DOHH2 (cell line): Measurements from ENCODE around the gene CLDN15.

Experiments
- H3F3A ChIP-seq: fragments of 200-600 bp; sonication (generic), shearing (Covaris generic); 2 replicates; pipeline ENCODE4 v1.6.0; 2016; ENCODE audit warnings: antibody characterized with exemption, mild to moderate bottlenecking; ENCODE audit not compliant: control insufficient read depth, insufficient read depth
- H3K27ac ChIP-seq: fragments of 200-600 bp; sonication (generic); 2 replicates; pipeline ENCODE4 v1.5.1; 2014; ENCODE audit warnings: low read depth, mild to moderate bottlenecking, low read length, moderate library complexity
- H3K27me3 ChIP-seq: fragments of 200-600 bp; sonication (generic); 2 replicates; pipeline ENCODE4 v1.6.1; 2014; ENCODE audit warnings: mild to moderate bottlenecking, low read length, mixed read lengths; ENCODE audit not compliant: control insufficient read depth
- H3K36me3 ChIP-seq: fragments of 200-600 bp; sonication (generic); 2 replicates; pipeline ENCODE4 v1.6.1; 2014; ENCODE audit warnings: mild to moderate bottlenecking, low read length, moderate library complexity, mixed read lengths; ENCODE audit not compliant: control insufficient read depth
- H3K4me1 ChIP-seq: fragments of 200-600 bp; sonication (generic); 2 replicates; pipeline ENCODE4 v1.6.1; 2014; ENCODE audit warnings: mild to moderate bottlenecking, low read length, mixed read lengths; ENCODE audit not compliant: control insufficient read depth
- H3K4me2 ChIP-seq: fragments of 200-600 bp; sonication (generic); 2 replicates; pipeline ENCODE4 v1.6.0; 2014; ENCODE audit warnings: mild to moderate bottlenecking, low read length, moderate library complexity
- H3K4me3 ChIP-seq: fragments of 200-600 bp; sonication (generic); 2 replicates; pipeline ENCODE4 v1.5.1; 2014; ENCODE audit warnings: mild to moderate bottlenecking, low read length, mixed read lengths
- H3K79me2 ChIP-seq: fragments of 200-600 bp; sonication (generic); 2 replicates; pipeline ENCODE4 v1.6.1; 2014; ENCODE audit warnings: mild to moderate bottlenecking, low read length, mixed read lengths; ENCODE audit not compliant: control insufficient read depth
- H3K9me2 ChIP-seq: fragments of 200-600 bp; sonication (generic); replicated peaks from 2 replicates; pipeline ENCODE4 v1.6.1; 2014; ENCODE audit warnings: mild to moderate bottlenecking, low read length, mixed read lengths; ENCODE audit not compliant: control insufficient read depth
- H3K9me3 ChIP-seq: fragments of 200-600 bp; sonication (generic); 2 replicates; pipeline ENCODE4 v1.6.1; 2014; ENCODE audit warnings: antibody characterized with exemption, low read length, mixed read lengths; ENCODE audit not compliant: control insufficient read depth, insufficient read depth
- H4K20me1 ChIP-seq: fragments of 200-600 bp; sonication (generic); 2 replicates; pipeline ENCODE4 v1.6.0; 2014; ENCODE audit warnings: low read depth, mild to moderate bottlenecking, antibody characterized with exemption, low read length, moderate library complexity; ENCODE audit not compliant: control insufficient read depth, insufficient read depth
- EZH2phosphoT487 ChIP-seq: fragments of 200-600 bp; sonication (generic); IDR thresholded peaks from 2 replicates; pipeline ENCODE4 v1.6.1; 2017; ENCODE audit warnings: borderline replicate concordance, mild to moderate bottlenecking, antibody characterized with exemption, low read length, moderate library complexity, mixed read lengths
- TF ChIP-seq, protein P1 (sequence below): fragments of 200-600 bp; sonication (generic); IDR thresholded peaks from one replicate; pipeline ENCODE4 v1.5.1; 2014; ENCODE audit warnings: antibody characterized with exemption, mild to moderate bottlenecking, low read depth, low read length; ENCODE audit not compliant: poor library complexity, severe bottlenecking

The CLDN15 gene

DNA sequence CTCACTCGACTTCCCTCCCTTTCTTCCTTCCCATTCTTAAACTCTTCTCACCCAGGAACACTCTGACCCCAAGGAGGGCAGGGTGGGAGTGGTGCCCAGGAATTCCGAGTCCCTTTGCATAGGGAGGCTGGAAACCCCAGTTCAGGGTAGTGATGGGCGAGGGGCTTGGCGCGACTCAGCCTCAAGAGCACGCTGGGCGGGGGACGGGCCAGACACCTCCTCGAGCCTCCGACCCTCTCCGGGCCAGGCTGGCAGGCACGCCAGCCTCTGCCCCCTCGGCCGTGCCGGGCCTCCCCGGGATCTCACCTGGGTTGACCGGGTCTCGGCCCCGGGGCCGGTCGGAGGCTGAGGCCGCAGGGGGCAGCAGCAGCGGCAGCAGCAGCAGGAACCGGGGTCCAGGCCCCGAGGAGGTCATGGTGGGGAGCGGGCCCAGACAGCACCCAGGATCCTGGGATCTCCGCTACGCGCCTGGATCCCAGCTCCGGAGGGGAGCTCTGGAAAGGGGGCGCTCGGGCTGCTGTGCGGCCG lies 20.7 kb downstream of the CLDN15 start:
- H3K4me1 ChIP-seq = peaks cover 19% of the 10 kb centered on the region
- H3K4me2 ChIP-seq = peak overlapping the region; percentile 82
- H3K27me3 ChIP-seq = no peaks in the 10 kb centered on the region
- H3K27ac ChIP-seq = no peak overlapping the region
- H3K9me3 ChIP-seq = no peaks in the 10 kb centered on the region
- H3K36me3 ChIP-seq = no peaks in the 10 kb centered on the region
- no peaks in the 10 kb centered on the region for H3K9me2 ChIP-seq
- TF ChIP-seq, protein P1, sequence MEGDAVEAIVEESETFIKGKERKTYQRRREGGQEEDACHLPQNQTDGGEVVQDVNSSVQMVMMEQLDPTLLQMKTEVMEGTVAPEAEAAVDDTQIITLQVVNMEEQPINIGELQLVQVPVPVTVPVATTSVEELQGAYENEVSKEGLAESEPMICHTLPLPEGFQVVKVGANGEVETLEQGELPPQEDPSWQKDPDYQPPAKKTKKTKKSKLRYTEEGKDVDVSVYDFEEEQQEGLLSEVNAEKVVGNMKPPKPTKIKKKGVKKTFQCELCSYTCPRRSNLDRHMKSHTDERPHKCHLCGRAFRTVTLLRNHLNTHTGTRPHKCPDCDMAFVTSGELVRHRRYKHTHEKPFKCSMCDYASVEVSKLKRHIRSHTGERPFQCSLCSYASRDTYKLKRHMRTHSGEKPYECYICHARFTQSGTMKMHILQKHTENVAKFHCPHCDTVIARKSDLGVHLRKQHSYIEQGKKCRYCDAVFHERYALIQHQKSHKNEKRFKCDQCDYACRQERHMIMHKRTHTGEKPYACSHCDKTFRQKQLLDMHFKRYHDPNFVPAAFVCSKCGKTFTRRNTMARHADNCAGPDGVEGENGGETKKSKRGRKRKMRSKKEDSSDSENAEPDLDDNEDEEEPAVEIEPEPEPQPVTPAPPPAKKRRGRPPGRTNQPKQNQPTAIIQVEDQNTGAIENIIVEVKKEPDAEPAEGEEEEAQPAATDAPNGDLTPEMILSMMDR = peak; percentile 57
- no peak for TF ChIP-seq EZH2phosphoT487
- no peaks in the 10 kb centered on the region for H4K20me1 ChIP-seq
- H3K4me3 ChIP-seq = peak overlapping the region; percentile 79
- peaks cover 35% of the 10 kb centered on the region for H3K79me2 ChIP-seq
- no peaks in the 10 kb centered on the region for H3F3A ChIP-seq

DNA sequence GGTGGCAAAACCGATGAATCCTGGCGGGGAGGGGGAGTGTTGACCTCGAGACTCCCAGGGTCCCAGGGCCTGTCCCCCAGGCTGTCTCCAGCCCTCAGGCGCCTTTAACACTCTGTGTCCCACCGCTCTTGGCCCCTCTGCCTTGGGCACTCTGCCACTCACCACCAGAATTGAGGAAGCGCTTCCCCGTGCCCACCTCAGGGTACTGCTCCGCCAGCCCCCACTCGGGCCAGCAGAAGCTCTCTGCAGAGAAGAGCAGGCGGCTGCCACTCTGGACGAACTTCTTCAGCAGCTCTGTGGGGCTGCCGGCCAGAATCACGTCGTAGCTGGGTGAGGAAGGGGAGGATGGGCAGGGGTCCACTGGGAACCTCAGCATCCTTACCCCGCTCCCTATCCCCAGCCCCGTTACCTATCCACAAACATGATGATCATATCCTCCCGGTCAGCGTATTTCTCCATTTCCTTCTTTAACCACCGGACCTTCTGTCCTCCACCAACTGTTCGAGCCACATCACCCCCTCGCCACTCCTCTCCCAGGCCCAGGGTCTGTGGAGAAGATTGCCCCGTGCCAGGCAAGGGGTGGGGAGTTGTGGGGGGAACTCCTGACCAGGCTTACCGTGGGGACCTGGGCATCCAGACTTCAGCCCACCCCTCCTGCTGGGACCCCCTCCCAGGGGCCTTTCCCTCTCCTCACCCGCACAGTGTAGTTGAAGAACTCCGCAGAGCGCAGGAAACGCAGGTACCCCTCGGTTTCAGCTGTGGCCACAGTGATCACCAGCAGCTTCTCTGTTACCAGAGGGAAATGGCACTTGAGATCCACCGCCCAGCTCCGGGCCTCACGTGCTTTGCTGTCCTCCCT lies 21.4 kb downstream of the CLDN15 start:
- Histone ChIP-seq H3K4me2 (peak overlapping the region; percentile 82), H3K4me3 (peak overlapping the region; percentile 79), H3K9me2 (no peaks in the 10 kb centered on the region), H3K27me3 (no peaks in the 10 kb centered on the region), H3K4me1 (peaks cover 19% of the 10 kb centered on the region), H3F3A (no peaks in the 10 kb centered on the region), H4K20me1 (no peaks in the 10 kb centered on the region), H3K9me3 (no peaks in the 10 kb centered on the region), H3K27ac (no peak overlapping the region), H3K79me2 (peaks cover 29% of the 10 kb centered on the region), H3K36me3 (no peaks in the 10 kb centered on the region; the same call in 1 of the 2 replicates)
- no peak for TF ChIP-seq EZH2phosphoT487
- TF ChIP-seq, protein P1 = no peak

DNA sequence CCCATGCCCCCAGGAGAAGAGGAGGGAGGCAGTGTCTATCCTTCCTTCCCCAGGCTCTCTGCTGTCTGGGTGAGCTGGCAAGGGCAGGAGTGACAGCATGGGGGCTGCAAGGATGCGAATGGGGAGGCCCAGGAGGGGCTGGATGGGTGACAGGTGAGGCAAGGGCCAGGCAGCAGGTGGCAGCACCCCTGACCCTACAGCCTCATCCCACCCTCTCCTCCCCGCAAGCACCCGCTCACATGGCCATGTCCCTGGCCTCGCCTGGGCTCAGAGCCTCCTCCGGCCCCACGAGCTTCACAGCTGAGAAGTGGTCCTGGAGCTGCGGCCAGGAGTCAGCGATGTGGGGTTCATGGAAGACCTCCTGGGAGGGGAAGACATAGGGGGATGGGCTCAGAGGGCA lies 25.6 kb downstream of the CLDN15 start:
- TF ChIP-seq, protein P1 = no peak
- no peak for TF ChIP-seq EZH2phosphoT487

More for the DNA sequence above, 25.6 kb downstream of the CLDN15 start:
- no peaks in the 10 kb centered on the region for H3K9me3 ChIP-seq
- H3K4me3 ChIP-seq = no peak overlapping the region
- H3K36me3 ChIP-seq = no peaks in the 10 kb centered on the region; the same call in 1 of the 2 replicates
- H3K4me2 ChIP-seq = no peak overlapping the region
- H3K9me2 ChIP-seq = no peaks in the 10 kb centered on the region
- no peak overlapping the region for H3K27ac ChIP-seq
- no peaks in the 10 kb centered on the region for H3K27me3 ChIP-seq
- H3F3A ChIP-seq = no peaks in the 10 kb centered on the region
- H3K4me1 ChIP-seq = peaks cover 8% of the 10 kb centered on the region
- 0 out of 2 replicates have a peak, but pooled peaks cover 2% of the 10 kb centered on the region for H3K79me2 ChIP-seq
- no peaks in the 10 kb centered on the region for H4K20me1 ChIP-seq
